Large intestine (tissue), 3 donors: ENCODE results near the gene NFE2L2. TPM values are rescaled to one million over a fixed set of nuclear protein-coding genes. Genes with fewer than 3 reads are reported as not detected.
"Not testable (repeated sequence)": the region's sequence is repeated elsewhere in the genome, so short reads cannot be mapped to it uniquely, and the experiment has no call there.

Source experiments
- DNase-seq, 2 donors: peaks; one replicate each; pipeline versions ENCODE4 v3.0.0 to v3.0.0-alpha.2; 2013
- H3K27ac ChIP-seq: one replicate; pipeline ENCODE4 v1.5.1; 2013; ENCODE audit warnings: low read length
- H3K27me3 ChIP-seq: 2 replicates; pipeline ENCODE4 v1.6.1; 2013; ENCODE audit warnings: low read length; ENCODE audit not compliant: control insufficient read depth, insufficient read depth
- H3K36me3 ChIP-seq: 2 replicates; pipeline ENCODE4 v1.6.1; 2013; ENCODE audit warnings: low read length; ENCODE audit not compliant: control insufficient read depth, insufficient read depth
- H3K4me1 ChIP-seq: one replicate; pipeline ENCODE4 v1.6.1; 2013; ENCODE audit warnings: low read length; ENCODE audit not compliant: control insufficient read depth, insufficient read depth
- H3K4me3 ChIP-seq: one replicate; pipeline ENCODE4 v1.5.1; 2013; ENCODE audit warnings: low read length
- H3K9me3 ChIP-seq: one replicate; pipeline ENCODE4 v1.6.1; 2013; ENCODE audit warnings: mild to moderate bottlenecking, low read depth, low read length, moderate library complexity; ENCODE audit not compliant: control insufficient read depth
- WGBS: methylation state at CpG from one replicate; pipeline ENCODE4 v1.1.5; 2013; ENCODE audit warnings: low lambda C conversion rate; ENCODE audit not compliant: insufficient coverage; 5-methylcytosine and 5-hydroxymethylcytosine counted together
- polyA plus RNA-seq: library from polyadenylated mRNA; unstranded; fragments of 120-200 nt; gene quantifications from one replicate; pipeline ENCODE4 v1.2.1, GENCODE V29; 2013

NFE2L2 gene
- polyA plus RNA-seq, 1 donor: 86.4 TPM

- Histone ChIP-seq H3K27ac (no peak overlapping the region), H3K36me3 (no peaks in the 10 kb centered on the region), H3K27me3 (no peaks in the 10 kb centered on the region), H3K4me1 (peaks cover 26% of the 10 kb centered on the region), H3K9me3 (peaks cover 5% of the 10 kb centered on the region), H3K4me3 (no peak overlapping the region)
- peak in 1 of 2 donors; percentile 32 for DNase-seq
- WGBS: no CpG with 5 or more reads among the region's 8 CpGs
Measured at GRCh38 chr2:177268187-177268871, 3.8 kb upstream of the NFE2L2 start.

GRCh38 chr2:177266955-177267354 lies 2.4 kb upstream of the NFE2L2 start:
- WGBS: 100% methylated on average over 1 of the region's 8 CpGs

GRCh38 chr2:177265824-177266817 lies 1.6 kb upstream of the NFE2L2 start:
- Histone ChIP-seq H3K4me1 (peaks cover 24% of the 10 kb centered on the region), H3K36me3 (no peaks in the 10 kb centered on the region), H3K27ac (peak overlapping the region; percentile 98), H3K27me3 (no peaks in the 10 kb centered on the region), H3K4me3 (peak overlapping the region; percentile 99), H3K9me3 (peaks cover 5% of the 10 kb centered on the region)
- DNase-seq: peak; percentile 64 to 85
- WGBS: 40% methylated on average over 1 of the region's 4 CpGs

More at GRCh38 chr2:177266955-177267354, 2.4 kb upstream of the NFE2L2 start:
- not testable (repeated sequence) for H3K9me3 ChIP-seq, H3K27me3 ChIP-seq, DNase-seq, H3K4me3 ChIP-seq, H3K36me3 ChIP-seq
- Histone ChIP-seq H3K27ac (peak overlapping the region; percentile 89), H3K4me1 (peaks cover 22% of the 10 kb centered on the region)

GRCh38 chr2:177264209-177264692 lies 276 bp downstream of the NFE2L2 start:
- no peaks in the 10 kb centered on the region for H3K27me3 ChIP-seq
- no peak for DNase-seq
- no CpG with 5 or more reads among the region's 61 CpGs for WGBS
- no peaks in the 10 kb centered on the region for H3K36me3 ChIP-seq
- H3K27ac ChIP-seq: peak overlapping the region; percentile 98
- peaks cover 30% of the 10 kb centered on the region for H3K4me1 ChIP-seq
- H3K4me3 ChIP-seq: peak overlapping the region; percentile 99
- H3K9me3 ChIP-seq: peaks cover 5% of the 10 kb centered on the region

- peak overlapping the region; percentile 99 for H3K4me3 ChIP-seq
- H3K4me1 ChIP-seq: peaks cover 30% of the 10 kb centered on the region
- WGBS: no CpG with 5 or more reads among the region's 81 CpGs
- peak overlapping the region; percentile 98 for H3K27ac ChIP-seq
- peak; percentile 97 to 99 for DNase-seq
- H3K9me3 ChIP-seq: peaks cover 5% of the 10 kb centered on the region
- no peaks in the 10 kb centered on the region for H3K36me3 ChIP-seq
- H3K27me3 ChIP-seq: no peaks in the 10 kb centered on the region
Measured at GRCh38 chr2:177263451-177264208, 897 bp downstream of the NFE2L2 start.

- 0% methylated on average over 2 of the region's 6 CpGs for WGBS
- H3K36me3 ChIP-seq: no peaks in the 10 kb centered on the region
- no peak for DNase-seq
- peaks cover 29% of the 10 kb centered on the region for H3K4me1 ChIP-seq
- no peaks in the 10 kb centered on the region for H3K27me3 ChIP-seq
- peak overlapping the region; percentile 98 for H3K27ac ChIP-seq
- peaks cover 5% of the 10 kb centered on the region for H3K9me3 ChIP-seq
- H3K4me3 ChIP-seq: peak overlapping the region; percentile 99
Measured at GRCh38 chr2:177262958-177263450, 1.5 kb downstream of the NFE2L2 start.

- Histone ChIP-seq H3K9me3 (peaks cover 5% of the 10 kb centered on the region), H3K36me3 (peaks cover 3% of the 10 kb centered on the region), H3K27me3 (no peaks in the 10 kb centered on the region), H3K4me3 (peak overlapping the region; percentile 99), H3K4me1 (peaks cover 29% of the 10 kb centered on the region), H3K27ac (peak overlapping the region; percentile 98)
- WGBS: 0% methylated on average over 1 of the region's 2 CpGs
- peak in 1 of 2 donors; percentile 42 for DNase-seq
Measured at GRCh38 chr2:177262092-177262491, 2.4 kb downstream of the NFE2L2 start.

- H3K27ac ChIP-seq: peak overlapping the region; percentile 98
- peak overlapping the region; percentile 99 for H3K4me3 ChIP-seq
- peaks cover 3% of the 10 kb centered on the region for H3K36me3 ChIP-seq
- peak in 1 of 2 donors; percentile 32 for DNase-seq
- H3K4me1 ChIP-seq: peaks cover 29% of the 10 kb centered on the region
- H3K9me3 ChIP-seq: peaks cover 5% of the 10 kb centered on the region
- H3K27me3 ChIP-seq: no peaks in the 10 kb centered on the region
- WGBS: 20% methylated on average over 1 of the region's 5 CpGs
Measured at GRCh38 chr2:177261116-177262060, 3.1 kb downstream of the NFE2L2 start.

- no peak overlapping the region for H3K27ac ChIP-seq
Measured at GRCh38 chr2:177260379-177260778, 4.1 kb downstream of the NFE2L2 start.

More at GRCh38 chr2:177260379-177260778, 4.1 kb downstream of the NFE2L2 start:
- no CpG with 5 or more reads among the region's 1 CpG for WGBS
- Histone ChIP-seq H3K36me3 (peaks cover 3% of the 10 kb centered on the region), H3K4me3 (no peak overlapping the region), H3K9me3 (peaks cover 5% of the 10 kb centered on the region), H3K4me1 (peaks cover 33% of the 10 kb centered on the region), H3K27me3 (no peaks in the 10 kb centered on the region)
- no peak for DNase-seq
